ENCODE measurements around the gene TSHB.

Gene TSHB

DNA sequence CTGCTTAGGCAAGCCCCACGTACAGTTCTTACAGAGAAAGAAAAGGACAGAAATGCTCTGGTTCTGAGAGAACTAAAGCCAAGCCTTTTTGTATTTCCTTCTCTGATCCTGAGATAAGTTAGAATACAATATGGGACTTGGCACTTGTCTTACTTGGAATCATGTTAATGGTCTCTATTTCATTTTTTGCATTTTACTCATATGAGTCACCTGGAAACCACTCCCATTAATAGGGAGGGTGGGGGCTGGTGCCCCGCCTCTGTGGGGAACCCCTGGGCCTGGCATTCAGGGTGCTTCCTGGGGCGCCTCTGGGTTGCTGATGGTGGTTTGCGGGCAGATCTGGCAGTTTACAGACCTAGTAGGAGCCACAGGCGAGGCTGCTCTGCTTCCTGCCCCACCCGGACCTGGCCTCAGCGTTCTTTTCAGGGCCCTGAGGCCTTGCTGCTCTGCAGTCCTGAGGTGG is 32.9 kb downstream of the TSHB start:
- peak; percentile 88 for DNase-seq

DNA sequence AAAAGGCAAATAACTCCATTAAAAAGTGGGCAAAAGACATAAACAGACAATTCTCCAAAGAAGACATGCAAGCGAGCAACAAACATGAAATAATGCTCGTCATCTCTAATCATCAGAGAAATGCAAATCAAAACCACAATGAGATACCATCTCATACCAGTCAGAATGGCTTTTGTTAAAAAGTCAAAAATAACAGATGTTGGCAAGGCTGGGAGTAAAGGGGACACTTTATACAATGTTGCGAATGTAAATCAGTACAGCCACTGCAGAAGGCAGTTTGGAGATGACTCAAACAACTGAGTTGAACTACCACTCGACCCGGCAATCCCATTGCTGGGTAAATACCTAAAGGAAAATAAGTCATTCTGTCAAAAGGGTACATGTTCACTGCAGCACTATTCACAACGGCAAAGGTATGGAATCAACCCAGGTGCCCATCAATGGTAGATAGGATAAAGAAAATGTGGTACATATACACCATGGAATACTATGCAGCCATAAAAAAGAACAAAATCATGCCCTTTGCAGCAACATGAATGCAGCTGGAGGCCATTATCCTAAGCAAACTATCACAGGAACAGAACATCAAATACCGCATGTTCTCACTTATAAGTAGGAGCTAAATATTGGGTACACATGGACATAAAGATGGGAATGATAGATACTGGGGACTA is 33.7 kb downstream of the TSHB start:
- peak; percentile 32 for DNase-seq

DNA sequence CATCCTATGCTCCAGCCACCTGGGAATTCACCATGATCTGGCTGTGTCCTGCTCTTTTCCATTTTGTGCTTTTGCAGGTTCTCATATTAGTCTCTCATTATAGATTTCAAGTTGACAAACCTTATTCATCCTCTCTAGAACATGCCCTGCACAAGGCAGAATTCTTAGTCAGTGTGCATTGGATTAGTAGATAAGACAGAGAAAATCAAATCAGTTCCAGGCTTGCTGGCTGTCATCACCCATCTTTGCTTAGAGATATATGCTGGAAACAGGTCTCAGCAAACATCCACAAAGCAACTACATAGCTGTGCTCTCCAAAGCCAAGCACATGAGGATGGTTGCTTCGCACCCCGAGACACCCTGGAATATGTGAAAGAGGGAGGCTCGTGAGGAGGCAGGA is 34.8 kb downstream of the TSHB start:
- DNase-seq: no peak

DNA sequence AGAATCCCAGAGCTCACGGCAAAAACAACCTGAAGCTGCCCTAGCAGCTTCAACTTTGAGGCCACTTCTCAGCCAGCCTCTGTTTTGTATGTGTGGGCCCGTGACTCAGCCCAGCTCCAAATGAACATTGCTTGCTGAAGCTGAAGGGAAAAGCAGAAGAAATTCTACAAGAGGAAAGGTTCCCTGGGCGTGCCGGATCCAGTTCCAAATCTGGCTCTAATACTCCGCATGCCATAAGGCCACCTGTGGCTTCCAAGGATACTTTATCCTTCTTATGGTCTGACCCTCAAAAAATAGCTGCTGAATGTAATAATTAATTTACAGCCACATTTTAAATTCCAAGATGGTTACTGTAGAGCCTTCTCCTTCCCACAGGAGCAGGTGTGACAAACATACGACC is 35.4 kb downstream of the TSHB start:
- no peak for DNase-seq

DNA sequence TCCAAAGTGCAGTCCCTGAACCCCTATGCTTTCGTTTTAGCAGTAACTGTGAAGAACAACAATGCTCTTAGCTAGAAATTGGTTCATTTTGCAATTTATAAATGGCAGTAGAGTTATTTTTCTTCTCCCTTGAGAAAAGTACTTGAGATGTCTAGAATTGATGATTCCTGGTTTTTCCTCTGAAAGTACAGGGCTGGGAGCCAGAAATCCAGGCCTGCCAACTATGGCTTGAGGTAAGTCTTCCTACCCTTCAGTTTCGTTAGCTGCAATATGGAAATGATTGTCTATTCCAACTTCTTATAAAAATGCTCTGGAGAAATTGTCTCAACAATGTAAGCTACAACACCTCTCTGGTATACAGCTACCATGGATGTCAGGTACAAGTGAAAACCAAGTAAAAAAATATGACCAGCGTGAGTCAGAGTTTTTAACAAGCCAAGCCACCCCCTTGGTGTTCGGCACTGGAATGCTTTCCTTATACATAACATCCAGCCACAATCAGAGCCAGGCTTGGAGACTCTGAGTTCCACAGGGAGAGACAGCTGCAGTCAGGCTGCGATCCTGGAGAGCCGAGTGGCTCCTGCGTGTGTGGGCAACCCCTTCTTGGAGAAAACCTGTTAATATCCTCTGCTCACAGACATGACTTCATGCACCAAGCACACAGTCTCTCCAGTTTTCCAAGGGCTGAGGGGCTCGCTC is 37.7 kb downstream of the TSHB start:
- DNase-seq: no peak

DNA sequence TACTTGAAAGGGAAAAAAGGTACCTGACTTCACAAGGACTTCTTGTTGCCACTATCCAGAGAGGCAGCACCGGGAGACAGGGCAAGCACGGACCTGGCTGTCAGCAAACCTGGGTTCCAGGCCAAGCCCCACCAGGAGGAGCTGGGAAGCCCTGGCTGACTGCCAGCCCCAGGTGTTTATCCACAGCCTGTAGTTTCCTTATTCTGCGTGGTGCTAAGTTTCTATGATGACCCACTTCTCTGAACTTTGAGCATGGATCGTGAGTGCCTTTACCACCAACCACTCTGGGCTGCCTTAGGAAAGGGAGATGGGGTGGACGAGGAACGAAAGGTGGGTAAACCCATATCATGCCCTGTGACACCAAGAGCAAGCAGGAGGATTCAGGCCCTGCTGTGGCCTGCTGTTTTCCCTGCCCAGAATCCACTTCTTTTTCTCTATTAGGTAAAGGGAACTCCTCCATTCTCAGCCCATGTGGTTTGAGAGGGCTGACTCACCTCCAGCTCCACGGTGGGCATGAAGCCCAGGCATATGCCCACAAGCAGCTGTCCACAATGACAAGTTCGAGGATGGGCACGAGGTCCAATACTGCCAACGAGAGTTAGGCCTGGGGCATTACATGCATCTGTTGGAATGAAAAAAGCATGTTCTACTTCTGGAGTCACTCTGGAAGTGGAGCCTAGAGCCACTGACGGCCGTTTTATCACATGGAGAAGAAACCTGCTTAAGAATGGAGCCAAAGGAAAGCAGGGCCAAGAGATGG is 39.4 kb downstream of the TSHB start:
- DNase-seq: no peak

DNA sequence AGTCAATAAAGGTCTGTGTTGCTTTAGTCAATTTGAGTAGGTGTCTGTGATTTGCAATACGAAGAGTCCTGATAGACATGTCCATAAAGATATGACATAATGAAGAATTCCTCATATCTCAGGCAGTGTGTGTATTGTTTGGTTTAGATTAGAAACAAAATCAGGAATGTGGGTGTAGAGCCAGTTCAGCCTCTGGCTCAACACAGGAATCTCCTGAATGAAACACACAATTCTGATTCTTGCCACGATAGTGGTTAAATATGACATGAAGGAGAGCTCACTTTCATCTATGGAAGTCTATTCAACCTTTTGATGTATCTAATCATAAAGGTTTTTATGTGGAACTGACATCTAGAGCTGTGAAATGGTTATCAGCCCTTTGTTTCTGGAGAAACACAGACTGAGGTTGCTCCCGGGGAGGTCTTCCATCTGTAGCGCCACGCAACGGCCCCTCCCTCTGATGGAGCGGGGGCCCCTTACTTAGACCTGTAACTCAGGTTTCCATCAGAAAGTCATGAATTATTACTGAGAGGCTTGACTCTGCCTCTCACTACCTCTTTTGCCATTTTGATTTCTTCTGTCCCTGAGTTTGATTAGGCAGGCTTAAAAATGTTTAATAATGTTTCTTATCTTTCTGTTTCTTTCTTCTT is 40.2 kb downstream of the TSHB start:
- no peak for DNase-seq

DNA sequence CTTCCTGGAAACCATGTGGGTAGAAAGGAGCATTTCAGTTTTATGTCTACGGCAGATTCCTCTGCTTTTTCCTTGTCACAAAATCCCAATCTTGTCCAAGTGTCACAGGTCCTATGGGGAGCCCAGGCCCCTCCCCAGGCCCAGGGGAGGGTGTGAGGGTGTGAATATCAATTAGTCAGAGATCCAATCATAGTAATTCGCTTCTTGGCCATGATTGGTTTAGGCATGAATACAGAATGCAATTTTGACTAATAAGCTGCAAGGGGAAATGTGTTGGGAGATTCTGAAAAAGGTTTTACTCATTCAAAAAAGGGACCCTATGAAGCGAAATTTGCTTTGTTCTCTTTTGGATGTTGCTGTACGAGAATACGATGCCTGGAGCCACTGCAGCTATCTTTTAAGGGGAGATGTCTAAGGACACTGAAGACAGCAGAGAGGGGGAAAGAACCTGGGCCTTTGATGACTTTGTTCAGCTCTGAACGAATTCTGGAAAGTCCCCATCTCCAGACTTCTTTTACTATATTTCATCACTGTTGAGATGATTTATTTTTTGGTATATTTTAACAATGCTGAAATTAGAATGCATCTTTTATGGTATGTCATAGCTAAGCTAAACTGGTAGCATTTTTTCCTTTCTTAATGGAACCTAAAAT is 41.5 kb downstream of the TSHB start:
- no peak for DNase-seq

DNA sequence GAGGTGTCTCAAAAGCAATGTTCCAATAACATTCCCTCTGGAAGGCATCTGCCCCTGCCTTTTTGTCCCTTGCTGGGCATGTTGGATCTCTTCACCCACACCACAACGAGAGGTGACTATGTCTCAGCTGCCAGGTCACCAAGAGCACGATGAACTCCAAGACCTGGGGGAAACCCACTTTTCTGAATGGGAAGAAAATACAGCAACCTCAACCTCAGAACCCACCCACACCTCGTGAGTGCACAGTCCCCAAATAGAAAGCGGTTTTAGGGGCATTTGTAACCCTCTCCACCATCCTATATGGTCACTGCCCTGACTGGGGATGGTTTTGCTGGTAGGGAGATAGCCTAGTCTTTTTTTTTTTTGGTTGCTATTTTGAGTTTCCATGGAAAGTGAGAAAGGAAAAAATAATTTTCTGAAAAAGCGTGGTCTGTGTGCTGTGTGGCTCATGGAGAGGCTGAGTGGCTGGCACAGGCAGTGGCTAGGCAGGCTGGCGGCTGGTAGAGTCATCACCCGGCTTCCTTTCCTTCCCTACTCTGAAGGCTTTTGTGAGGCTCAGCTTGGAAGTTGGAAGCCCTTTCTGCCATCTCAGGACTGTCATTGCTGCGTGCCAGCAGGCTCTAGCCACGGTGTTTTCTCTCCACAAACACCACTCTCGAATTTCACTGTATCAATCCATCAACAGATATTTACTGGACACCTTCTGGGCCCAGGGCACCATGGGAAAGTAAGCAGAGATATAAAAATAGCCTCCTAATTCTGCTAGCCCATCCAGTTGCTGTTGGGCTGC is 43.9 kb downstream of the TSHB start:
- DNase-seq: peak; percentile 24

DNA sequence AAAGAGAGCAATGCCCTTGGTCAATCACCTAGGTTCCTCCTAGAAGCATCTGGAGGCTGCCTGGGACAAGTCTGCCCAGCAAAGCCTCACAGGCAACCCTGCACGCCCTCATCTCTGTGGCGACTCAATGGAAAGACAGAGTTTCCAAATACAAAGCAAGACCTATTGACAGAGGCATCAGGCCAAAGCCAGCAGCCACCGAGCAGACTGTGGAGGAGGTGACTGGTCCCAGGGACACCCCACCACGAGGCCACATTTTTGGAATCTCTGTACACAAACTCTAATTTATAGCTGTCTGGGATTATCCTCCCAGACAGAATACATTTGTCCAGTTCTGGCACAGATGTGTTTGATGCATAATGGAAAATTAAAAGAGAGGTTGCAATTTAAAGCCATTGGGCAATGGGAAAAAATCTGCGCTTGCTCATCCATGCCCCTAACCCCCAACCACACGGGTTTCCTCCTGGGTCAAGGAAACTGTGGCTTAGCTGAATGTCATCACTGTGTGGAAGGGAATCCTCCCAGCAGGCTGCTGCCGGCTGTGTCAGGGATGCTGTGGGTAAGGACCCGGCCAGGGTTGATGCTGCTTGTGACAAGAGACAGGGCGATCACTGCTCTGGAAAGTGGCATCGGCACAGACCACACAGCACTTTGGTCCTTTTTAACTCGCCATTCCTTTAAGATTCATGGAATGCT is 45.4 kb downstream of the TSHB start:
- DNase-seq: no peak

DNA sequence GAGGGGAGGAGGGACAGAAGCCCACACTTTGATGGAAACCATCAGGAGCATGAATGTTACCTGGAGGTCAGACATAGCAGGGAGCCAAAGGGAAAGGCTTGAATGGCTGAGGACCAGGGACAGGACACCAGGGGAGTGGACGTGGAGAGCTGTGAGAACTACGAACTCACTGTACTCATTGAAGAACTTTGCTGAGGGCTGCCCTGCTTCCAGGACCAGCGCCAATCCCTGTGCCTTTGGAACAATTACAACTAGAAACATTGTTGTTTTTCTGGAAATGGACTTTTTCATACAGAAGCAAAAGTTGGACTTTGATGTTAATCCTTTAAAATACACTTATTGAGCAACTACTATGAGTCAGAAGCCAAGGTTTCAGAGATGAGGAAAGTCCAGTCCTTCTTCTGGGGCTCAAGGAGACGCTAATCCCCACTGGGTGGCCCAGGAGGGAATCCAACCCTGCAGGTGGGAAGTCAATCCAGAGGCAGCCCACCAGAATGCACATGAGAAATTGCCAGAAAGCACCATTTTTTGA is 46.8 kb downstream of the TSHB start:
- no peak for DNase-seq

DNA sequence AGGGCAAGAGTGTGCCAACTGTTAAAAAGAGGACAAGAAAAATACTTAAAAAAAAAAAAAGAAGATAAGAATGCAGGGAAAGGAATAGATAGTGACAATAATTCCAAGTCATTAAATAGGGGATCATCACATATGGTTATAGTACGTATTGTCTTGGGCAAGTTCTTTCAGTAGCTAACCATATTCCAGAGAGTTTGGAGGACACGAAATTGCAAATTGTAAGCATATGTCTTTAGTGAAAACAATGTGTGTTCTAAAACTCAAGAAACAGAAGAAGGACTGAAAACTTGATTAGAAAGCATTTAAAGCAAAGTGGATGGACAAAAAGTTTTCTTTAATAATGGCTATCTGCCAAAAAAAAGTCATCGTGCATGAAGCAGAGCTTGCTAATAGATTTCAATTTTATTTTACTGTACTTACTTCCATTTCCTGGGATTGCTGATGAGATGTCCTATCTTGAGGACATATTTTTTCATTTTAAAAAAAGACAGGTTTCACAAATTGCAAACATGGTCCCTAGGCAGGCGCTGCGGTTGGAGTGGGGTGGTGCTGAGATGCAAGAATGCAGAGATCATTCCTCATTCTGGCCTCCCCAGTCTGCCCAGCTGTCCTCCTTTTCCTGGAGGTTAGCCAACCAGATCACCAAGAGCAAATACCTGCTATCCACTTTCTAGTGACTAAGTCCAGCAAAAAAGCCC is 47.8 kb downstream of the TSHB start:
- DNase-seq: no peak

DNA sequence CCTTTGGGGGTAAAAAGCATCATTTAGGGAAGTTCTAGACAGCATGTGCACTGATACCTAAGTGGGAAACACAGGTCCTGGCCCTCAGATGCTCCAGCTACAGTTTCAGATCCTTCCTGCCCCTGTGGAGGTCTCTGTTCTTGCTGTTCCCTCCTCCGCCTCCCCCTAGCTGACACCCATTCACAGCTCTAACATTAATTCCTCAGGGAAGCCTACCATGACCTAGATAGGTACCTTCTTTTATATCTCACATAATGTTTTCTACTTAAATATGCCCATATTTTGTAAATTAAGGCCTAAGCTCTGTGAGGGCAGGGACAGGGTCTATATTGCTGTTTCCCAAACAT is 48.3 kb downstream of the TSHB start:
- no peak for DNase-seq

DNA sequence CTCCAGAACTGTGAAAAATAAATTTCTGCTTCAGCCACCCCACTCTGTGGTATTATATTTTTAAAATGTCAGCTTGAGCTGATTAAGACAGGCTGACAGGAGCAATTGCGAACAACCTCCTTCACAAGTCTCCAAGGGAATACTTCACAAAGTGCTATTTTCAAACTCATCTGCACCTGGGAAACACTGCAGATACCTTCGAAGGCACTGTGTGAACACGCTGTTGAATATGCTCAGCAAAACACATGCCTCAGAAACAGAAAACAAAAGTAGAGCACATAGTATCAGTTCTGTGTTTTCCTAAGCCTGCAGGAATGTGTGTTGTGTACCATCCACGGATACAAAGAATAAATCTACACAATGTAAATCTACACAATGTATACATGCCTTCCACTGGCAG is 49.1 kb downstream of the TSHB start:
- no peak for DNase-seq

DNA sequence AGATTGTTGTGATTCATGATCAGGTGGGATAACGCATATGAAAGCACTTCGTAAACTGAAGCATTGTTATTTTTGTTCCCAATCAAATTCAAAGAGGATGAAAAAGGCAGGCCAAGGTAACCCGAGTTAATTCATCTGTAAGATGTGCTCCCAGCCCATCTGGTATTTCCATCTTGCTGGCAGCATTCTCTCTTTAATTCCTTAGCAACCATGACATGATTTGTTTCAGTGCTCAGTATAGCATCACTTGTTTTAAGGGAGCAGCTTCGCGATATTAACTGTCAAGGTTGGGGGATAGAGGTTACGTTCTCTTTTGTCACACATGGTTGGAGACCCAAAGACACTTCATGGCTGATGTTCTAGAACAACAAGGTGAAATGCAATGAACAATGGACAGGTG is 53.3 kb downstream of the TSHB start:
- no peak for DNase-seq
